SK-N-SH treated with all-trans-retinoic acid at 6 μM for 48 hours (cell line): ENCODE results near the gene FABP3.

ENCODE experiments used
- ATAC-seq: fragments of 200-7000 bp; cut with Tn5 transposase; 3 replicates; pipeline ENCODE4 v1.9.1; 2020; ENCODE audit warnings: mild to moderate bottlenecking, moderate library complexity
- ARNTL ChIP-seq: fragments of 450-650 bp; formaldehyde crosslinking; IDR thresholded peaks from 2 replicates; pipeline ENCODE4 v1.5.0; 2020; ENCODE audit warnings: low read depth, mild to moderate bottlenecking, moderate library complexity, borderline replicate concordance
- BACH2 ChIP-seq: fragments of 250-450 bp; sonication (Bioruptor Pico); IDR thresholded peaks from 2 replicates; pipeline ENCODE4 v1.9.0; 2021; ENCODE audit warnings: mild to moderate bottlenecking, borderline replicate concordance
- CREB5 ChIP-seq: fragments of 250-450 bp; sonication (Bioruptor Pico); IDR thresholded peaks from 2 replicates; pipeline ENCODE4 v1.5.1; 2020; ENCODE audit warnings: low read depth, mild to moderate bottlenecking, moderate library complexity
- CSDC2 ChIP-seq: fragments of 250-450 bp; sonication (Bioruptor Pico); IDR thresholded peaks from 2 replicates; pipeline ENCODE4 v1.5.0; 2020; ENCODE audit warnings: mild to moderate bottlenecking, moderate library complexity
- CSRNP3 ChIP-seq: fragments of 250-450 bp; sonication (Bioruptor Pico); IDR thresholded peaks from 2 replicates; pipeline ENCODE4 v1.5.1; 2021; ENCODE audit warnings: mild to moderate bottlenecking, moderate library complexity
- ISL1 ChIP-seq: fragments of 250-450 bp; sonication (Bioruptor Pico); IDR thresholded peaks from 2 replicates; pipeline ENCODE4 v2.1.2; 2022; ENCODE audit warnings: mild to moderate bottlenecking, moderate library complexity
- OSR1 ChIP-seq: fragments of 250-450 bp; sonication (Bioruptor Pico); IDR thresholded peaks from 2 replicates; pipeline ENCODE4 v1.8.0; 2022; ENCODE audit warnings: moderate library complexity, mild to moderate bottlenecking, inconsistent platforms
- PATZ1 ChIP-seq: fragments of 250-450 bp; sonication (Bioruptor Pico); IDR thresholded peaks from 2 replicates; pipeline ENCODE4 v1.8.0; 2020; ENCODE audit warnings: mild to moderate bottlenecking, moderate library complexity, borderline replicate concordance
- POU6F1 ChIP-seq: fragments of 250-450 bp; sonication (Bioruptor Pico); IDR thresholded peaks from 2 replicates; pipeline ENCODE4 v1.8.0; 2021; ENCODE audit warnings: low read depth, mild to moderate bottlenecking, moderate library complexity, borderline replicate concordance
- PPARA ChIP-seq: fragments of 250-450 bp; sonication (Bioruptor Pico); IDR thresholded peaks from 2 replicates; pipeline ENCODE4 v1.5.0; 2020; ENCODE audit warnings: mild to moderate bottlenecking, borderline replicate concordance
- RARB ChIP-seq: fragments of 250-450 bp; sonication (Bioruptor Pico); IDR thresholded peaks from 2 replicates; pipeline ENCODE4 v1.8.0; 2021; ENCODE audit warnings: mild to moderate bottlenecking, moderate library complexity
- SNAI2 ChIP-seq: fragments of 250-450 bp; sonication (Bioruptor Pico); IDR thresholded peaks from 2 replicates; pipeline ENCODE4 v1.5.0; 2020; ENCODE audit warnings: mild to moderate bottlenecking, moderate library complexity
- TCF4 ChIP-seq: fragments of 250-450 bp; sonication (Bioruptor Pico); IDR thresholded peaks from 2 replicates; pipeline ENCODE4 v1.8.0; 2021; ENCODE audit warnings: mild to moderate bottlenecking, moderate library complexity, borderline replicate concordance
- TOX ChIP-seq: fragments of 250-450 bp; sonication (Bioruptor Pico); IDR thresholded peaks from 2 replicates; pipeline ENCODE4 v1.8.0; 2021; ENCODE audit warnings: mild to moderate bottlenecking, moderate library complexity, borderline replicate concordance
- TSHZ2 ChIP-seq: fragments of 250-450 bp; sonication (Bioruptor Pico); IDR thresholded peaks from 2 replicates; pipeline ENCODE4 v1.5.0; 2020; ENCODE audit warnings: mild to moderate bottlenecking, moderate library complexity
- ZC3H10 ChIP-seq: fragments of 250-450 bp; sonication (Bioruptor Pico); IDR thresholded peaks from 2 replicates; pipeline ENCODE4 v1.5.1; 2021; ENCODE audit warnings: mild to moderate bottlenecking, moderate library complexity
- ZFP3 ChIP-seq: fragments of 250-450 bp; sonication (Bioruptor Pico); IDR thresholded peaks from 2 replicates; pipeline ENCODE4 v1.5.0; 2020; ENCODE audit warnings: mild to moderate bottlenecking, moderate library complexity
- ZFP30 ChIP-seq: fragments of 450-650 bp; formaldehyde crosslinking; IDR thresholded peaks from 2 replicates; pipeline ENCODE4 v1.5.0; 2022; ENCODE audit warnings: mild to moderate bottlenecking, moderate library complexity
- ZNF565 ChIP-seq: fragments of 450-650 bp; formaldehyde crosslinking; conservative IDR thresholded peaks from 2 replicates; pipeline ENCODE4 v1.5.0; 2020; ENCODE audit warnings: low read depth, mild to moderate bottlenecking, moderate library complexity
- ZNF8 ChIP-seq: fragments of 450-650 bp; formaldehyde crosslinking; IDR thresholded peaks from 2 replicates; pipeline ENCODE4 v1.5.0; 2020; ENCODE audit warnings: mild to moderate bottlenecking, moderate library complexity

FABP3 gene

GRCh38 chr1:31373056-31373896, at the start of gene FABP3:
FABP3 (minus strand) TSS chr1:31373076; CDS start chr1:31373014, 62 bp downstream.
- peak; percentile 76 for ATAC-seq
- TF ChIP-seq CREB5 (CRISPR knock-in tag) (no peak), ZNF565 (CRISPR knock-in tag) (no peak), CSDC2 (CRISPR knock-in tag) (no peak), ZNF8 (CRISPR knock-in tag) (no peak), RARB (CRISPR knock-in tag) (no peak), PATZ1 (CRISPR knock-in tag) (no peak), TCF4 (CRISPR knock-in tag) (no peak), OSR1 (CRISPR knock-in tag) (no peak), ZC3H10 (CRISPR knock-in tag) (no peak), SNAI2 (no peak), CSRNP3 (CRISPR knock-in tag) (no peak), BACH2 (CRISPR knock-in tag) (no peak), ZFP3 (CRISPR knock-in tag) (no peak), ARNTL (CRISPR knock-in tag) (no peak), ZFP30 (CRISPR knock-in tag) (no peak), POU6F1 (CRISPR knock-in tag) (no peak)

- ATAC-seq = peak; percentile 65
- no peak for TF ChIP-seq ISL1 (CRISPR knock-in tag)
- TF ChIP-seq TSHZ2 = no peak
- TF ChIP-seq SNAI2 = no peak
- no peak for TF ChIP-seq TOX (CRISPR knock-in tag)
- no peak for TF ChIP-seq PPARA (CRISPR knock-in tag)
- no peak for TF ChIP-seq PATZ1 (CRISPR knock-in tag)
- TF ChIP-seq RARB (CRISPR knock-in tag) = no peak
- TF ChIP-seq ZFP3 (CRISPR knock-in tag) = no peak
- TF ChIP-seq CSDC2 (CRISPR knock-in tag) = no peak
Observed at GRCh38 chr1:31421371-31422040, 48.6 kb upstream of the FABP3 start.
